Type B pancreatic cell (in vitro differentiated cells): ENCODE data around the gene DPH1. TPM values are rescaled to one million over a fixed set of nuclear protein-coding genes. Genes with fewer than 3 reads are reported as not detected.

Source experiments
- DNase-seq: peaks from one replicate; pipeline ENCODE4 v3.0.0; 2021; ENCODE audit warnings: mixed read lengths; ENCODE audit not compliant: unreplicated experiment; ENCODE audit errors: extremely low spot score
- H3K27ac Mint-ChIP-seq: 2 replicates; pipeline ENCODE4 v1.8.0; 2021; ENCODE audit warnings: mild to moderate bottlenecking, mixed read lengths
- H3K27me3 Mint-ChIP-seq: 2 replicates; pipeline ENCODE4 v1.8.0; 2021; ENCODE audit warnings: mixed read lengths
- H3K36me3 Mint-ChIP-seq: 2 replicates; pipeline ENCODE4 v1.8.0; 2021; ENCODE audit warnings: mixed read lengths
- H3K4me1 Mint-ChIP-seq: one replicate; pipeline ENCODE4 v1.8.0; 2021; ENCODE audit warnings: mixed read lengths; ENCODE audit not compliant: unreplicated experiment
- H3K4me3 Mint-ChIP-seq: 2 replicates; pipeline ENCODE4 v1.8.0; 2021; ENCODE audit warnings: mild to moderate bottlenecking, mixed read lengths
- H3K9me3 Mint-ChIP-seq: 2 replicates; pipeline ENCODE4 v1.8.0; 2021; ENCODE audit warnings: mixed read lengths
- total RNA-seq: library from RNA; stranded (reverse); gene quantifications from 2 replicates; pipeline ENCODE4 v1.2.1, GENCODE V29; 2021; ENCODE audit warnings: low replicate concordance
- TF ChIP-seq, protein P1 (sequence below): fragments of 200-600 bp; sonication (generic); conservative IDR thresholded peaks from 2 replicates; pipeline ENCODE4 v1.5.0; 2021; ENCODE audit warnings: antibody characterized with exemption, mild to moderate bottlenecking

The DPH1 gene
- total RNA-seq, 1 donor from 2014 or later: 57.1 TPM

DNA sequence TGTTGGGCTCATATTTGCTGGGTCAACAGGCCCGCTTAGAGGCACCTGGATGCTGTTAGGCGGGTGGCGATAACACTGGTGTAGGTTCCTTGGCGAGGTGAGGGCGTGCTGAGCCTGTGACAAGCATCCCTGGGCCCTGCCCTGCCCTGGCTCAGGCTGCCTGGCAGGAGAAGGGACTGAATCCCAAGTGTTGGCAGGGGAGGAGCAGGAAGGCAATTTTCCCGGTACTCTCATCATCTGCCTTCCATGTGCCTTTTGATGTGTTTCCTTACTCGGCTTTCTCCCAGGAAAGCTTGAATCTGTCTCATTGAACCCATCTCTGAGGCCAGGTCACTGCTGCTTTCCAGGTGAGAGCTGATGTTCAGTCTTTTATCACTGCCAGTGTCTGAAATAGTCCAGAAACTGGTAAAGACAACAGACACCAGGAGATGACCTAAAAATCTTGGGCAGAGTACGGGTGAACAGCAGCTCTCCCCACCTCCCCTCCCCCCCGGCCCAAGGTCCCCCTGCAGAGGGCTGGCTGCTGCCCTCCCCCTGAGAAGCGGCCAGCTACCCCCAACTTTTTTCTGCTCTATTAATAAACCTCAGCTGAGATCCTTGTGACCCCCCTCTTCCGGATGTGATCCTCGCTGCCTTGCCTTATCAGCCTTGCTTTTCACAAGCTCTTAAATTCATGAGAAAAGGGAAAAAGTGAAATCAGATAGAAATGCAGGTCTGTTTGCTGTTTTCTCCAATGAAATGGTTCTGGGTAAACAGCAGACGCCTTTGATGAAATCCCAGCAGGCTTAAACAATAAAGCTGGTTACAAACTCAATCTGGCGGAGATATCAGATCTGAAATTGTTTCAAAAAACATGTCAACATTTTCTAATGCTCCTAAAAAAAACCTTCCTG, 33.8 kb upstream of the DPH1 start:
- DNase-seq: no peak
- H3K36me3 Mint-ChIP-seq: no peaks in the 10 kb centered on the region
- no peaks in the 10 kb centered on the region for H3K9me3 Mint-ChIP-seq
- H3K27ac Mint-ChIP-seq: peak overlapping the region; percentile 85
- H3K4me1 Mint-ChIP-seq: peaks cover 29% of the 10 kb centered on the region
- peaks cover 13% of the 10 kb centered on the region for H3K27me3 Mint-ChIP-seq
- TF ChIP-seq, protein P1, sequence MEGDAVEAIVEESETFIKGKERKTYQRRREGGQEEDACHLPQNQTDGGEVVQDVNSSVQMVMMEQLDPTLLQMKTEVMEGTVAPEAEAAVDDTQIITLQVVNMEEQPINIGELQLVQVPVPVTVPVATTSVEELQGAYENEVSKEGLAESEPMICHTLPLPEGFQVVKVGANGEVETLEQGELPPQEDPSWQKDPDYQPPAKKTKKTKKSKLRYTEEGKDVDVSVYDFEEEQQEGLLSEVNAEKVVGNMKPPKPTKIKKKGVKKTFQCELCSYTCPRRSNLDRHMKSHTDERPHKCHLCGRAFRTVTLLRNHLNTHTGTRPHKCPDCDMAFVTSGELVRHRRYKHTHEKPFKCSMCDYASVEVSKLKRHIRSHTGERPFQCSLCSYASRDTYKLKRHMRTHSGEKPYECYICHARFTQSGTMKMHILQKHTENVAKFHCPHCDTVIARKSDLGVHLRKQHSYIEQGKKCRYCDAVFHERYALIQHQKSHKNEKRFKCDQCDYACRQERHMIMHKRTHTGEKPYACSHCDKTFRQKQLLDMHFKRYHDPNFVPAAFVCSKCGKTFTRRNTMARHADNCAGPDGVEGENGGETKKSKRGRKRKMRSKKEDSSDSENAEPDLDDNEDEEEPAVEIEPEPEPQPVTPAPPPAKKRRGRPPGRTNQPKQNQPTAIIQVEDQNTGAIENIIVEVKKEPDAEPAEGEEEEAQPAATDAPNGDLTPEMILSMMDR: no peak
- peak overlapping the region; percentile 67 for H3K4me3 Mint-ChIP-seq

DNA sequence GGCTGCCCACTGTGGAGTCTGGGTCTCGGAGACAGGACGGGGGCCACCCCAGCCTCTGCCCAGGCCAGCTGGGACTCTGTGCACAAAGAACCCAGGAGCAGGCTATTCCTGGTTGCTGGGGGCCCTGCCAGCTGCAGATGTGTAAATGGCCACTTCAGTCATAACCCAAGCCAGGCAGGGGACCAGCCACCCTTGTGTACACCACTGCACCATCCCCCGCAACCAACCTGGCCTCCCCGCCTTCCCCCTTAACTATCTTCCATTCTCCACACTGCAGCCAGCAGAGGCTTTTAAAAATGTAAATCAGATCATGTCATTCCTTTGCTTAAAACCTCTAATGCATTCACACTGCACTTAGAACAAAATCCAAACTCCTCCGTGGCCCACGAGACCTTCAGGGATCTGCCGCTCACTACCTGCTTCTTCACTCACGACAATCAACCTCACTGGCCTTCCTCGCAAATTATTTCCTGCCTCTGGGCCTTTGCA, 33.1 kb upstream of the DPH1 start:
- peak overlapping the region; percentile 72 for H3K4me3 Mint-ChIP-seq
- H3K27me3 Mint-ChIP-seq: peaks cover 13% of the 10 kb centered on the region
- TF ChIP-seq, protein P1: no peak
- H3K27ac Mint-ChIP-seq: peak overlapping the region; percentile 76
- no peaks in the 10 kb centered on the region for H3K36me3 Mint-ChIP-seq
- peaks cover 26% of the 10 kb centered on the region for H3K4me1 Mint-ChIP-seq
- no peak for DNase-seq
- H3K9me3 Mint-ChIP-seq: no peaks in the 10 kb centered on the region

DNA sequence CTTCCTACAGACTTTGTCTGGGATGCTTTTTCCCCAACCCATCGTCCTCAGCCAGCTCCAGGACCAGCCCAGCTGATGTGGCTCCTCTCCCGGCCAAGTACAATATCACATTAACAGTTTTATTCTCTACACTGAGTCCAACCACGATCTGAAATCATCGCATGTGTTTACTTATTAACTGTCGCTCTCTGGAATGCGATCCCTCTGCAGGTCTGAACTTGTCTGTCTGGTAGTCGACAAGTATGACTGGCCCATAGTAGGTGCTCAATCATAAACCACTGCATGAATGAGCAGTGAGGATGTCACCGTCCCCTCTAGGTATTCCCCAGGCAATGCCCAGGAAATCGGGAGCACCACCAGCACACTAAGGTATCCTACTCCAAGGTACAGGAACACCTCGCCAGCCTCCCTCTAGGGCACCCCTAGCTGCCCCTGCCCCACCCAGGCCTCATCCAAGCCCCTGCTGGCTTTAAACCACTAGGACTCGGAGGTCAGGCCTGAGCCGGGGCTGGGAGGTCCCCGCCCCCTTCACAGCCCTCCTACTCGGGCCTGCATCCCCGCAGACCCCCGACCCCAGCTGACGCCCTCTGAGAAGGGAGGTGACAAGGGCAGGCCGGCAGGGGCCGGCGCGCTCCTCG, 32.5 kb upstream of the DPH1 start:
- Mint-ChIP-seq H3K4me1 (peaks cover 26% of the 10 kb centered on the region), H3K27me3 (peaks cover 13% of the 10 kb centered on the region), H3K27ac (peak overlapping the region; percentile 76), H3K36me3 (no peaks in the 10 kb centered on the region), H3K4me3 (peak overlapping the region; percentile 72), H3K9me3 (no peaks in the 10 kb centered on the region)
- no peak for DNase-seq
- TF ChIP-seq, protein P1: peak; percentile 29

DNA sequence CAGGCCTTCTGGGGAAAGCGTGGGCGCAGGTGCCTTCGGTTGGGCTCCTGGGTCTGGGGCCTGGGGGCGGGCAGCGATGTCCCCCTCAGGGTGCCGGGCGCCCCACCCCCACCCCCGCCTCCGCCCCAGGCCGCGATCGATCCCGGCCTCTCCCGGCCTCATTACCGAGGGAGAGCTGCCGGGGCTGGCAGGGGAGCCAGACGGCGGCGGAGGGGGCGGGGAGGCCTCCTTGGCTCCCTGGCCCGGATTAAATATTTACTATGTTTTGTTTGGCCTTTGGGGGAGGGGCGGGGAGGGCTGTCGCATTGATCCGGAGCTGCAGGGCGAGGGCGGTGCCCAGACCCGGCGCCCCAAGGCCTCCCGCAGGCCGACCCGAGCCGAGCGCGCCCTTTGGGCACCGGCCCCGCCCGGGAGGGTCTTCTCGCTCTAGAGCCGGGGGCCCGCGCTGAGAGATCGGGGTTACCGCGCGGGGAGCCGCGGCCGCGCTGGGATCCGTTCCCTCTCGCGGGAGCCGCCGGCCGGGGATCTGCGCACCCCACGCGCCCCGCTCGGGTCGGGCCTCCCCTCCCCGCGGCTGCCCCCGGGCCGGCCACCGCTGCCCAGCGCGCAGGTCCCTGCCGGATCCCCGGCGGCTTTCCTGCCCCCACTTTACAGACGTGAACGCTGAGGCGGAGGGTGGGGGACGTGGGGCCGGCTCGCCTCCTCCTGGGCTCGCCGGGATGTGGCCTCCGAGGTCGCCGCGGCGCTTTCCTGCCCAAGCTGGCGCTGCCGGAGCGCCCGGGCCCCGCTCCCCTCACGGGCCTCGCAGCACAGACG, 31.8 kb upstream of the DPH1 start:
- Mint-ChIP-seq H3K27ac (no peak overlapping the region), H3K27me3 (peaks cover 13% of the 10 kb centered on the region), H3K36me3 (no peaks in the 10 kb centered on the region), H3K4me3 (no peak overlapping the region), H3K4me1 (peaks cover 26% of the 10 kb centered on the region), H3K9me3 (no peaks in the 10 kb centered on the region)
- TF ChIP-seq, protein P1: peak; percentile 1
- DNase-seq: no peak

DNA sequence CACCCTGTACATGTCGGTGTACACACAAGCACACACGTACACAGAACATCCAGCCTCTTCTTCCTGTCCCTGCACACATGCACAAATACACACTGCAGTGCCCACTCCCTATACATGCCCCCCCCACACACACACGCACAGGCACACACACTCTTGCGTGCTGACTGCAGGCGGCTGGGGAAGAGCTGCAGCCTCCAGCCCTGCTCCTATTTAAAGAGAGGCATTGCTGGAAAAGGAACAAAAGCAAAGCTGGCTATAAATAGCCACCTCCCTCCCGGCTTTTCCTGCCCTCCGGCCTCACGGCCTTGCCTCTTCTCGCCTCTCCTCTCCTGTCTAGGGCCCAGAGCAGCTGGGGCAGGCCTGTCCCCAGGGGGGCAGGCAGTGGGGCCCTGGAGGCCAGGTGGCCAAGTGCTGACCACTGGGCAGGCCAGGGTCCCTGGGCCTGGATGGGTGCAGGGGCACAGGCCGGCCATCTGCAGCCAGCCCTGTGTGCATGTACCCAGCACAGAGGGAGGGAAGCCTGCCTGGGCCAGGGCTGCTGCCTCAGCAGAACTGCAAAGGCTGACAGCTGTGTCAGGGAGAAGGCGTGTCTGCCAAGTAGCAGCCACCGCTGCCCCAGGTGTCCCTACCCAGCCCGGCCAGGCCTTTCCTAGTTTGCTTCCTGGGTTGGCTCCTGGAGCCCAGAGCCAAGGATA, 30.2 kb upstream of the DPH1 start:
- no peaks in the 10 kb centered on the region for H3K9me3 Mint-ChIP-seq
- peaks cover 13% of the 10 kb centered on the region for H3K27me3 Mint-ChIP-seq
- no peaks in the 10 kb centered on the region for H3K36me3 Mint-ChIP-seq
- no peak for DNase-seq
- H3K4me3 Mint-ChIP-seq: peak overlapping the region; percentile 83
- TF ChIP-seq, protein P1: no peak
- peaks cover 26% of the 10 kb centered on the region for H3K4me1 Mint-ChIP-seq
- H3K27ac Mint-ChIP-seq: peak overlapping the region; percentile 90
